ENCODE results near the gene CAPRIN1.

GRCh38 chr11:34049028-34049427 lies 2.5 kb upstream of the CAPRIN1 start:
- no peak for TF ChIP-seq CTCF (conservative IDR thresholded peaks at IDR 0.05; ENCODE audit: low read depth, low read length)
- no peak for TF ChIP-seq EZH2 (IDR thresholded peaks at IDR 0.05; ENCODE audit: borderline replicate concordance, low read depth, low read length, poor library complexity, severe bottlenecking)
